WTC11 (cell line): Measurements from ENCODE around the gene RNASEH1. TPM values are rescaled to one million over a fixed set of nuclear protein-coding genes. Genes with fewer than 3 reads are reported as not detected.

Experiments
- ATAC-seq: fragments of 200-7000 bp; cut with Tn5 transposase; 2 replicates; pipeline ENCODE4 v1.10.0; 2021; ENCODE audit warnings: mild to moderate bottlenecking, moderate library complexity
- CTCF ChIA-PET: fragments of 300-600 bp; sonication (Branson Sonifier 250); formaldehyde crosslinking; loops from one replicate; lab custom pipeline; 2021; ENCODE audit warnings: antibody characterized with exemption; lab: Charles Lee
- POLR2A ChIA-PET: fragments of 350-600 bp; sonication (Branson Sonifier 250); formaldehyde crosslinking; loops from one replicate; lab custom pipeline; 2021; ENCODE audit warnings: antibody characterized with exemption; lab: Charles Lee
- DNase-seq: peaks from one replicate; pipeline ENCODE4 v3.0.0; 2021; ENCODE audit warnings: low spot score
- H3K27ac Mint-ChIP-seq: 2 replicates; pipeline ENCODE4 v1.8.0; 2021; ENCODE audit warnings: mixed read lengths
- H3K27me3 Mint-ChIP-seq: 2 replicates; pipeline ENCODE4 v1.8.0; 2021; ENCODE audit warnings: low read depth, mild to moderate bottlenecking, moderate library complexity, mixed read lengths
- H3K36me3 Mint-ChIP-seq: 2 replicates; pipeline ENCODE4 v1.8.0; 2021; ENCODE audit warnings: mixed read lengths
- H3K4me1 Mint-ChIP-seq: 2 replicates; pipeline ENCODE4 v1.8.0; 2022; ENCODE audit warnings: mixed read lengths
- H3K4me3 Mint-ChIP-seq: 2 replicates; pipeline ENCODE4 v1.8.0; 2021; ENCODE audit warnings: mild to moderate bottlenecking, moderate library complexity, mixed read lengths
- H3K9me3 Mint-ChIP-seq: 2 replicates; pipeline ENCODE4 v1.8.0; 2021; ENCODE audit warnings: mixed read lengths
- ESRRA ChIP-seq: sonication (generic); formaldehyde crosslinking; IDR thresholded peaks from 2 replicates; pipeline ENCODE4 v1.8.1; 2022; ENCODE audit warnings: mild to moderate bottlenecking, missing genetic modification reagents, borderline replicate concordance
- FOXJ3 ChIP-seq: sonication (generic); formaldehyde crosslinking; IDR thresholded peaks from 2 replicates; pipeline ENCODE4 v1.9.0; 2021; ENCODE audit warnings: missing genetic modification reagents, mild to moderate bottlenecking, borderline replicate concordance
- HMGA2 ChIP-seq: fragments of 250-450 bp; sonication (Bioruptor Pico); IDR thresholded peaks from 2 replicates; pipeline ENCODE4 v1.4.0; 2021; ENCODE audit warnings: mild to moderate bottlenecking, moderate library complexity
- HMGXB4 ChIP-seq: sonication (generic); formaldehyde crosslinking; IDR thresholded peaks from 2 replicates; pipeline ENCODE4 v1.8.1; 2023; ENCODE audit warnings: mild to moderate bottlenecking, moderate library complexity, missing genetic modification reagents
- MLX ChIP-seq: sonication (generic); formaldehyde crosslinking; IDR thresholded peaks from 2 replicates; pipeline ENCODE4 v1.8.1; 2023; ENCODE audit warnings: mild to moderate bottlenecking, missing genetic modification reagents, moderate library complexity
- NR2C2 ChIP-seq: sonication (generic); formaldehyde crosslinking; IDR thresholded peaks from 2 replicates; pipeline ENCODE4 v1.8.0; 2022; ENCODE audit warnings: mild to moderate bottlenecking, missing genetic modification reagents
- RELA ChIP-seq: sonication (generic); formaldehyde crosslinking; IDR thresholded peaks from 2 replicates; pipeline ENCODE4 v1.8.1; 2022; ENCODE audit warnings: missing genetic modification reagents, mild to moderate bottlenecking, borderline replicate concordance
- RORB ChIP-seq: fragments of 250-450 bp; sonication (Bioruptor Pico); IDR thresholded peaks from 2 replicates; pipeline ENCODE4 v1.9.0; 2021; ENCODE audit warnings: mild to moderate bottlenecking
- TP53 ChIP-seq: sonication (generic); formaldehyde crosslinking; IDR thresholded peaks from 2 replicates; pipeline ENCODE4 v1.8.1; 2023; ENCODE audit warnings: mild to moderate bottlenecking, missing genetic modification reagents
- ZBTB21 ChIP-seq: sonication (generic); formaldehyde crosslinking; IDR thresholded peaks from 2 replicates; pipeline ENCODE4 v1.8.1; 2023; ENCODE audit warnings: mild to moderate bottlenecking, missing genetic modification reagents, borderline replicate concordance
- ZNF317 ChIP-seq: sonication (generic); formaldehyde crosslinking; IDR thresholded peaks from 2 replicates; pipeline ENCODE4 v1.8.1; 2023; ENCODE audit warnings: low read depth, mild to moderate bottlenecking, moderate library complexity, missing genetic modification reagents, borderline replicate concordance
- ZNF416 ChIP-seq: fragments of 250-450 bp; sonication (Bioruptor Pico); IDR thresholded peaks from 2 replicates; pipeline ENCODE4 v1.9.0; 2021; ENCODE audit warnings: mild to moderate bottlenecking, inconsistent platforms
- ZNF423 ChIP-seq: fragments of 250-450 bp; sonication (Bioruptor Pico); IDR thresholded peaks from 2 replicates; pipeline ENCODE4 v2.1.2; 2022; ENCODE audit warnings: mild to moderate bottlenecking, moderate library complexity
- total RNA-seq: library from RNA; stranded (reverse); gene quantifications from 3 replicates; pipeline ENCODE4 v1.2.3, GENCODE V29; 2021
- TF ChIP-seq, protein P1 (sequence below): sonication (generic); formaldehyde crosslinking; IDR thresholded peaks from 2 replicates; pipeline ENCODE4 v1.8.1; 2023; ENCODE audit warnings: mild to moderate bottlenecking, missing genetic modification reagents, borderline replicate concordance
- TF ChIP-seq, protein P2 (sequence below): fragments of 250-450 bp; sonication (Bioruptor Pico); IDR thresholded peaks from 2 replicates; pipeline ENCODE4 v1.9.0; 2021; ENCODE audit warnings: moderate library complexity, mild to moderate bottlenecking, inconsistent platforms, borderline replicate concordance
- TF ChIP-seq, protein P3 (sequence below): sonication (generic); formaldehyde crosslinking; conservative IDR thresholded peaks from 2 replicates; pipeline ENCODE4 v1.8.1; 2023; ENCODE audit warnings: mild to moderate bottlenecking, low read depth, missing genetic modification reagents, moderate library complexity
- TF ChIP-seq, protein P4 (sequence below): sonication (generic); formaldehyde crosslinking; IDR thresholded peaks from 2 replicates; pipeline ENCODE4 v1.8.0; 2022; ENCODE audit warnings: missing genetic modification reagents

Gene RNASEH1
- total RNA-seq, 1 experiment from 2014 or later = 44.4 TPM

DNA sequence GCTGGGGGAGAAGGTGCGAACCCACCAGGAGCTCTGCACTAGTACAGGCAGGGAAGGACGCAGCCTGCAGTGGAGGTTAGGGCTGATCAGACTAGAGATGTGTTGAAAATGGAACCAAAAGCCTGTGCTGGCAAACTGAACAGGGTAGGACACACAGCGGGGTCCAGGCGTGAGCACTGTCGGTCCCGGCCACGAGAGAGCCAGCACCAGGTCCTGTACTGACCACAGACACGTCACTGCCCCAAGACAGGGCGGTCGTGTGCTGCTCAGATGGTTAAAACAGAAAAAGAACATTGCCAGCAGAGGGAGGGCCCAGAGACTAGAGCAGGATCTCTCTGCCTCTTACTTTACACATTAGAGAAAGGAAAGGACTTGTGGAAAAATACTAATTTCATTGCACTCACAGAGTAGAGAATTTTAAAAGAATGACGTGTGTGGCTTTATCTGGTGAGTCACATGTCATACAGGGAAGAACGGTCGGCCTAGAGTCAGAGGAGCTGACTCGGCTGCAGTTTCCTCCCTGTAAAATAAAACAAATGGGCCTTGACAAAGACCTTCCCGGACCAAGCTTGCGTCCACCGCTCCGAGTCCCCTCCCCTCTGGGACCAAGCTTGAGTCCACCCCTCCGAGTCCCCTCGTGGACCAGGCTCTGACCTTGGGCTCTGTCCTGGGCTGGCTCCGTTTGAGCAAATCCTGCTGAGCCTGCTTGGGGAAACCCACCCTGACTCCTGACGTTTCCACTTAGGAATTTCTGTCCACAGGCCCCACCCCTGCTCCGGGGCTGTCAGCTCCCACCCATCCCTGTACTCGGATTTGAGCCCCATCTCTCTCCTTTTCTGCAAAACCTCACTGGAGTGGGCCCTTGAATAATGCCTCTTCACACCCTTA is 22.1 kb downstream of the RNASEH1 start:
- POLR2A ChIA-PET = interaction anchor here (0.6 to 0.8 kb wide), 2 partner anchors 9 to 23 kb away, joined by 3 read pairs; no protein-coding TSS in a partner anchor
- H3K4me3 Mint-ChIP-seq = no peak overlapping the region
- H3K27ac Mint-ChIP-seq = peak overlapping the region; percentile 81; the same call in 1 of the 2 replicates
- no peak for DNase-seq
- TF ChIP-seq TP53 (no peak), ZNF317 (no peak), HMGA2 (CRISPR knock-in tag) (no peak), MLX (no peak), ESRRA (CRISPR knock-in tag) (no peak), FOXJ3 (CRISPR knock-in tag) (no peak), ZNF423 (no peak), NR2C2 (CRISPR knock-in tag) (no peak), RORB (CRISPR knock-in tag) (no peak), RELA (CRISPR knock-in tag) (no peak)
- TF ChIP-seq, protein P1, sequence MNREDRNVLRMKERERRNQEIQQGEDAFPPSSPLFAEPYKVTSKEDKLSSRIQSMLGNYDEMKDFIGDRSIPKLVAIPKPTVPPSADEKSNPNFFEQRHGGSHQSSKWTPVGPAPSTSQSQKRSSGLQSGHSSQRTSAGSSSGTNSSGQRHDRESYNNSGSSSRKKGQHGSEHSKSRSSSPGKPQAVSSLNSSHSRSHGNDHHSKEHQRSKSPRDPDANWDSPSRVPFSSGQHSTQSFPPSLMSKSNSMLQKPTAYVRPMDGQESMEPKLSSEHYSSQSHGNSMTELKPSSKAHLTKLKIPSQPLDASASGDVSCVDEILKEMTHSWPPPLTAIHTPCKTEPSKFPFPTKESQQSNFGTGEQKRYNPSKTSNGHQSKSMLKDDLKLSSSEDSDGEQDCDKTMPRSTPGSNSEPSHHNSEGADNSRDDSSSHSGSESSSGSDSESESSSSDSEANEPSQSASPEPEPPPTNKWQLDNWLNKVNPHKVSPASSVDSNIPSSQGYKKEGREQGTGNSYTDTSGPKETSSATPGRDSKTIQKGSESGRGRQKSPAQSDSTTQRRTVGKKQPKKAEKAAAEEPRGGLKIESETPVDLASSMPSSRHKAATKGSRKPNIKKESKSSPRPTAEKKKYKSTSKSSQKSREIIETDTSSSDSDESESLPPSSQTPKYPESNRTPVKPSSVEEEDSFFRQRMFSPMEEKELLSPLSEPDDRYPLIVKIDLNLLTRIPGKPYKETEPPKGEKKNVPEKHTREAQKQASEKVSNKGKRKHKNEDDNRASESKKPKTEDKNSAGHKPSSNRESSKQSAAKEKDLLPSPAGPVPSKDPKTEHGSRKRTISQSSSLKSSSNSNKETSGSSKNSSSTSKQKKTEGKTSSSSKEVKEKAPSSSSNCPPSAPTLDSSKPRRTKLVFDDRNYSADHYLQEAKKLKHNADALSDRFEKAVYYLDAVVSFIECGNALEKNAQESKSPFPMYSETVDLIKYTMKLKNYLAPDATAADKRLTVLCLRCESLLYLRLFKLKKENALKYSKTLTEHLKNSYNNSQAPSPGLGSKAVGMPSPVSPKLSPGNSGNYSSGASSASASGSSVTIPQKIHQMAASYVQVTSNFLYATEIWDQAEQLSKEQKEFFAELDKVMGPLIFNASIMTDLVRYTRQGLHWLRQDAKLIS (CRISPR knock-in tag) = no peak
- TF ChIP-seq, protein P2, sequence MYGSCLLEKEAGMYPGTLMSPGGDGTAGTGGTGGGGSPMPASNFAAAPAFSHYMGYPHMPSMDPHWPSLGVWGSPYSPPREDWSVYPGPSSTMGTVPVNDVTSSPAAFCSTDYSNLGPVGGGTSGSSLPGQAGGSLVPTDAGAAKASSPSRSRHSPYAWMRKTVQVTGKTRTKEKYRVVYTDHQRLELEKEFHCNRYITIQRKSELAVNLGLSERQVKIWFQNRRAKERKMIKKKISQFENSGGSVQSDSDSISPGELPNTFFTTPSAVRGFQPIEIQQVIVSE = no peak
- TF ChIP-seq, protein P3, sequence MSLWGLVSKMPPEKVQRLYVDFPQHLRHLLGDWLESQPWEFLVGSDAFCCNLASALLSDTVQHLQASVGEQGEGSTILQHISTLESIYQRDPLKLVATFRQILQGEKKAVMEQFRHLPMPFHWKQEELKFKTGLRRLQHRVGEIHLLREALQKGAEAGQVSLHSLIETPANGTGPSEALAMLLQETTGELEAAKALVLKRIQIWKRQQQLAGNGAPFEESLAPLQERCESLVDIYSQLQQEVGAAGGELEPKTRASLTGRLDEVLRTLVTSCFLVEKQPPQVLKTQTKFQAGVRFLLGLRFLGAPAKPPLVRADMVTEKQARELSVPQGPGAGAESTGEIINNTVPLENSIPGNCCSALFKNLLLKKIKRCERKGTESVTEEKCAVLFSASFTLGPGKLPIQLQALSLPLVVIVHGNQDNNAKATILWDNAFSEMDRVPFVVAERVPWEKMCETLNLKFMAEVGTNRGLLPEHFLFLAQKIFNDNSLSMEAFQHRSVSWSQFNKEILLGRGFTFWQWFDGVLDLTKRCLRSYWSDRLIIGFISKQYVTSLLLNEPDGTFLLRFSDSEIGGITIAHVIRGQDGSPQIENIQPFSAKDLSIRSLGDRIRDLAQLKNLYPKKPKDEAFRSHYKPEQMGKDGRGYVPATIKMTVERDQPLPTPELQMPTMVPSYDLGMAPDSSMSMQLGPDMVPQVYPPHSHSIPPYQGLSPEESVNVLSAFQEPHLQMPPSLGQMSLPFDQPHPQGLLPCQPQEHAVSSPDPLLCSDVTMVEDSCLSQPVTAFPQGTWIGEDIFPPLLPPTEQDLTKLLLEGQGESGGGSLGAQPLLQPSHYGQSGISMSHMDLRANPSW = no peak
- TF ChIP-seq, all 79 proteins: peak for 0
- Mint-ChIP-seq H3K36me3 (peaks cover 12% of the 10 kb centered on the region), H3K4me1 (peaks cover 10% of the 10 kb centered on the region), H3K9me3 (no peaks in the 10 kb centered on the region), H3K27me3 (no peaks in the 10 kb centered on the region)
- CTCF ChIA-PET = interaction anchor here (1.0 to 1.1 kb wide), 2 partner anchors 42 to 59 kb away, joined by 3 read pairs; partner anchors contain the start of gene COLEC11
- ATAC-seq = no peak

DNA sequence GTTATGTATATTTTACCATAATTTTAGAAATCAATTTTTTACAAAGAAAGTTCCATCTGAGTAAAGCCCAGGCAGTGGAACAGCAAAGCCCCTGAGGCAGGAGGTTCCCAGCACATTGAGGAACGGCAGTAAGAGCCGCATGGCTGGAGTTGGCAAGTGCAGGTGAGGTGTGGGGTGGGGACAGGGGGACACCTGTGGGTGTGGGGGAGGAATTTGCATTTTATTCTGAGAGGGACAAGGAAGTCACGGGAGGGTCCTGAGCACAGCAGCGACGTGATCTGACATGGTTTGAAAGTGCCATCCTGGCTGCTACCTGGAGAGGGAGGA is 22.7 kb downstream of the RNASEH1 start:
- Mint-ChIP-seq H3K27me3 (no peaks in the 10 kb centered on the region), H3K4me1 (peaks cover 10% of the 10 kb centered on the region), H3K4me3 (no peak overlapping the region), H3K9me3 (no peaks in the 10 kb centered on the region), H3K27ac (peak overlapping the region; percentile 24; the same call in 1 of the 2 replicates), H3K36me3 (peaks cover 7% of the 10 kb centered on the region)
- ATAC-seq (no peak), DNase-seq (no peak)
- CTCF ChIA-PET = interaction anchor here (1.0 to 1.1 kb wide), 2 partner anchors 42 to 59 kb away, joined by 3 read pairs; partner anchors contain the start of gene COLEC11
- POLR2A ChIA-PET = interaction anchor here (0.6 kb wide), 1 partner anchor 10 kb away, joined by 3 read pairs; no protein-coding TSS in a partner anchor
- TF ChIP-seq, protein P4, sequence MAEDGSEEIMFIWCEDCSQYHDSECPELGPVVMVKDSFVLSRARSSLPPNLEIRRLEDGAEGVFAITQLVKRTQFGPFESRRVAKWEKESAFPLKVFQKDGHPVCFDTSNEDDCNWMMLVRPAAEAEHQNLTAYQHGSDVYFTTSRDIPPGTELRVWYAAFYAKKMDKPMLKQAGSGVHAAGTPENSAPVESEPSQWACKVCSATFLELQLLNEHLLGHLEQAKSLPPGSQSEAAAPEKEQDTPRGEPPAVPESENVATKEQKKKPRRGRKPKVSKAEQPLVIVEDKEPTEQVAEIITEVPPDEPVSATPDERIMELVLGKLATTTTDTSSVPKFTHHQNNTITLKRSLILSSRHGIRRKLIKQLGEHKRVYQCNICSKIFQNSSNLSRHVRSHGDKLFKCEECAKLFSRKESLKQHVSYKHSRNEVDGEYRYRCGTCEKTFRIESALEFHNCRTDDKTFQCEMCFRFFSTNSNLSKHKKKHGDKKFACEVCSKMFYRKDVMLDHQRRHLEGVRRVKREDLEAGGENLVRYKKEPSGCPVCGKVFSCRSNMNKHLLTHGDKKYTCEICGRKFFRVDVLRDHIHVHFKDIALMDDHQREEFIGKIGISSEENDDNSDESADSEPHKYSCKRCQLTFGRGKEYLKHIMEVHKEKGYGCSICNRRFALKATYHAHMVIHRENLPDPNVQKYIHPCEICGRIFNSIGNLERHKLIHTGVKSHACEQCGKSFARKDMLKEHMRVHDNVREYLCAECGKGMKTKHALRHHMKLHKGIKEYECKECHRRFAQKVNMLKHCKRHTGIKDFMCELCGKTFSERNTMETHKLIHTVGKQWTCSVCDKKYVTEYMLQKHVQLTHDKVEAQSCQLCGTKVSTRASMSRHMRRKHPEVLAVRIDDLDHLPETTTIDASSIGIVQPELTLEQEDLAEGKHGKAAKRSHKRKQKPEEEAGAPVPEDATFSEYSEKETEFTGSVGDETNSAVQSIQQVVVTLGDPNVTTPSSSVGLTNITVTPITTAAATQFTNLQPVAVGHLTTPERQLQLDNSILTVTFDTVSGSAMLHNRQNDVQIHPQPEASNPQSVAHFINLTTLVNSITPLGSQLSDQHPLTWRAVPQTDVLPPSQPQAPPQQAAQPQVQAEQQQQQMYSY = no peak
- TF ChIP-seq ZBTB21 (CRISPR knock-in tag) (no peak), ZNF416 (no peak), HMGXB4 (CRISPR knock-in tag) (no peak)
